H54 (cell line): ENCODE data around the gene PSMB7.

Source experiments
- DNase-seq: peaks from one replicate; pipeline ENCODE4 v3.0.0; 2011; ENCODE audit warnings: low spot score, mixed read lengths; ENCODE audit not compliant: insufficient read length
- FAIRE-seq: peaks from 3 replicates; lab custom pipeline; 2011; peaks lifted over from hg19 to GRCh38; lab: Jason Lieb, UNC
- POLR2A ChIP-seq: IDR thresholded peaks from 2 replicates; pipeline ENCODE4 v1.6.1; 2011; ENCODE audit warnings: low read depth, mild to moderate bottlenecking, low read length

PSMB7 gene

GRCh38 chr9:124411514-124412227, 3.6 kb downstream of the PSMB7 start:
- no peak for TF ChIP-seq POLR2A
- FAIRE-seq (peak; percentile 67), DNase-seq (peak; percentile 70)

GRCh38 chr9:124410321-124410913, 4.8 kb downstream of the PSMB7 start:
- FAIRE-seq (no peak), DNase-seq (no peak)

GRCh38 chr9:124409410-124409809, 5.8 kb downstream of the PSMB7 start:
- FAIRE-seq (peak; percentile 70), DNase-seq (no peak)
- no peak for TF ChIP-seq POLR2A

More at GRCh38 chr9:124410321-124410913, 4.8 kb downstream of the PSMB7 start:
- TF ChIP-seq POLR2A = no peak

- FAIRE-seq (no peak), DNase-seq (no peak)
- no peak for TF ChIP-seq POLR2A
Observed at GRCh38 chr9:124403246-124403645, 12.0 kb downstream of the PSMB7 start.

- no peak for FAIRE-seq
- DNase-seq = no peak
- TF ChIP-seq POLR2A = no peak
Observed at GRCh38 chr9:124399968-124400940, 15.0 kb downstream of the PSMB7 start.

GRCh38 chr9:124399323-124399967, 15.8 kb downstream of the PSMB7 start:
- no peak for TF ChIP-seq POLR2A
- DNase-seq = no peak
- FAIRE-seq = no peak

GRCh38 chr9:124398191-124398935, 16.9 kb downstream of the PSMB7 start:
- FAIRE-seq (no peak), DNase-seq (no peak)
- TF ChIP-seq POLR2A = no peak

- TF ChIP-seq POLR2A = no peak
- no peak for FAIRE-seq
- DNase-seq = no peak
Observed at GRCh38 chr9:124395826-124396225, 19.4 kb downstream of the PSMB7 start.

- no peak for FAIRE-seq
- DNase-seq = no peak
- TF ChIP-seq POLR2A = no peak
Observed at GRCh38 chr9:124394596-124394995, 20.6 kb downstream of the PSMB7 start.

GRCh38 chr9:124394167-124394566, 21.1 kb downstream of the PSMB7 start:
- FAIRE-seq (peak; percentile 87), DNase-seq (no peak)
- no peak for TF ChIP-seq POLR2A

GRCh38 chr9:124392871-124393460, 22.3 kb downstream of the PSMB7 start:
- DNase-seq = peak; percentile 88
- TF ChIP-seq POLR2A = no peak
- peak; percentile 99 for FAIRE-seq

GRCh38 chr9:124392254-124392870, 22.9 kb downstream of the PSMB7 start:
- no peak for TF ChIP-seq POLR2A
- DNase-seq (peak; percentile 51), FAIRE-seq (peak; percentile 83)
